HepG2 (cell line): Measurements from ENCODE around the gene ASXL1. TPM values are rescaled to one million over a fixed set of nuclear protein-coding genes. Genes with fewer than 3 reads are reported as not detected.
A peak's percentile ranks its signal among the peaks of the same experiment; 100 is the strongest.

Source experiments
- ARNT2 ChIP-seq: sonication (generic); formaldehyde crosslinking; IDR thresholded peaks from 2 replicates; pipeline ENCODE4 v1.8.0; 2022; ENCODE audit warnings: mild to moderate bottlenecking, low read depth, missing genetic modification reagents, moderate library complexity
- GATA4 ChIP-seq: sonication (generic); IDR thresholded peaks from 2 replicates; pipeline ENCODE4 v1.6.1; 2016; ENCODE audit warnings: antibody characterized with exemption, low read depth, borderline replicate concordance
- HIVEP1 ChIP-seq: sonication (generic); formaldehyde crosslinking; IDR thresholded peaks from 2 replicates; pipeline ENCODE4 v1.4.0; 2020; ENCODE audit warnings: mild to moderate bottlenecking, missing genetic modification reagents
- JUNB ChIP-seq: sonication (generic); formaldehyde crosslinking; IDR thresholded peaks from 2 replicates; pipeline ENCODE4 v1.8.0; 2022; ENCODE audit warnings: missing genetic modification reagents, mild to moderate bottlenecking, borderline replicate concordance
- KIAA2018 ChIP-seq: sonication (generic); formaldehyde crosslinking; IDR thresholded peaks from 2 replicates; pipeline ENCODE4 v1.5.0; 2020; ENCODE audit warnings: mild to moderate bottlenecking, missing genetic modification reagents, borderline replicate concordance
- MIER2 ChIP-seq: IDR thresholded peaks from 2 replicates; pipeline ENCODE4 v1.6.1; 2016; ENCODE audit warnings: missing biosample characterization, missing genetic modification reagents
- NFAT5 ChIP-seq: sonication (generic); formaldehyde crosslinking; IDR thresholded peaks from 2 replicates; pipeline ENCODE4 v1.4.0; 2020; ENCODE audit warnings: missing genetic modification reagents
- TCF7 ChIP-seq: sonication (generic); IDR thresholded peaks from 2 replicates; pipeline ENCODE4 v1.6.1; 2016; ENCODE audit warnings: antibody characterized with exemption, low read depth
- polyA plus RNA-seq, 8 experiments: library from polyadenylated mRNA; depleted of rRNA in 3 of 8; stranded (reverse) in 7 of 8; unstranded in 1 of 8; fragments of >200 nt; fragmentation: Illumina TruSeq in 4 of 8; extraction: Trizol in 4 of 8; gene quantifications; 2 replicates each; pipeline versions ENCODE4 v1.2.1 to v1.2.3, GENCODE V29; 2011 to 2016; ENCODE audit warnings: low read depth in 4 of 8, missing spikeins in 1 of 8, mixed read lengths in 1 of 8; ENCODE audit not compliant: insufficient read depth in 1 of 8
- total RNA-seq, 5 experiments: library from RNA; depleted of rRNA; stranded (reverse); fragments of >200 nt; fragmentation: Illumina TruSeq; extraction: Trizol; gene quantifications; 2 replicates each; pipeline ENCODE4 v1.2.3, GENCODE V29; 2016; ENCODE audit warnings: low read depth in 1 of 5
- TF ChIP-seq, protein P1 (sequence below): sonication (generic); formaldehyde crosslinking; IDR thresholded peaks from 2 replicates; pipeline ENCODE4 v1.4.0; 2020; ENCODE audit warnings: missing genetic modification reagents
- TF ChIP-seq, protein P2 (sequence below): sonication (generic); formaldehyde crosslinking; IDR thresholded peaks from 2 replicates; pipeline ENCODE4 v1.4.0; 2020; ENCODE audit warnings: missing genetic modification reagents

ASXL1 gene
- total and polyA plus RNA-seq, 2 of the 13 experiments (the other 11 are each of a cell fraction or from before 2014, with no cell fraction given): 62.1 to 74.8 TPM

- TF ChIP-seq, protein P1, sequence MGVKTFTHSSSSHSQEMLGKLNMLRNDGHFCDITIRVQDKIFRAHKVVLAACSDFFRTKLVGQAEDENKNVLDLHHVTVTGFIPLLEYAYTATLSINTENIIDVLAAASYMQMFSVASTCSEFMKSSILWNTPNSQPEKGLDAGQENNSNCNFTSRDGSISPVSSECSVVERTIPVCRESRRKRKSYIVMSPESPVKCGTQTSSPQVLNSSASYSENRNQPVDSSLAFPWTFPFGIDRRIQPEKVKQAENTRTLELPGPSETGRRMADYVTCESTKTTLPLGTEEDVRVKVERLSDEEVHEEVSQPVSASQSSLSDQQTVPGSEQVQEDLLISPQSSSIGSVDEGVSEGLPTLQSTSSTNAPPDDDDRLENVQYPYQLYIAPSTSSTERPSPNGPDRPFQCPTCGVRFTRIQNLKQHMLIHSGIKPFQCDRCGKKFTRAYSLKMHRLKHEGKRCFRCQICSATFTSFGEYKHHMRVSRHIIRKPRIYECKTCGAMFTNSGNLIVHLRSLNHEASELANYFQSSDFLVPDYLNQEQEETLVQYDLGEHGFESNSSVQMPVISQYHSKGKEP (CRISPR knock-in tag): peak; percentile 38; the same call in 1 of the 2 replicates
- TF ChIP-seq KIAA2018 (CRISPR knock-in tag): no peak
- 0 out of 2 replicates have a peak, but pooled peaks have one; percentile 15 for TF ChIP-seq MIER2 (CRISPR knock-in tag)
- peak; percentile 85 for TF ChIP-seq HIVEP1 (CRISPR knock-in tag)
- TF ChIP-seq JUNB (CRISPR knock-in tag): no peak
- no peak for TF ChIP-seq GATA4
- no peak for TF ChIP-seq TCF7
- TF ChIP-seq NFAT5 (CRISPR knock-in tag): peak; percentile 66
- no peak; the same call in 1 of the 2 replicates for TF ChIP-seq ARNT2
- TF ChIP-seq, protein P2, sequence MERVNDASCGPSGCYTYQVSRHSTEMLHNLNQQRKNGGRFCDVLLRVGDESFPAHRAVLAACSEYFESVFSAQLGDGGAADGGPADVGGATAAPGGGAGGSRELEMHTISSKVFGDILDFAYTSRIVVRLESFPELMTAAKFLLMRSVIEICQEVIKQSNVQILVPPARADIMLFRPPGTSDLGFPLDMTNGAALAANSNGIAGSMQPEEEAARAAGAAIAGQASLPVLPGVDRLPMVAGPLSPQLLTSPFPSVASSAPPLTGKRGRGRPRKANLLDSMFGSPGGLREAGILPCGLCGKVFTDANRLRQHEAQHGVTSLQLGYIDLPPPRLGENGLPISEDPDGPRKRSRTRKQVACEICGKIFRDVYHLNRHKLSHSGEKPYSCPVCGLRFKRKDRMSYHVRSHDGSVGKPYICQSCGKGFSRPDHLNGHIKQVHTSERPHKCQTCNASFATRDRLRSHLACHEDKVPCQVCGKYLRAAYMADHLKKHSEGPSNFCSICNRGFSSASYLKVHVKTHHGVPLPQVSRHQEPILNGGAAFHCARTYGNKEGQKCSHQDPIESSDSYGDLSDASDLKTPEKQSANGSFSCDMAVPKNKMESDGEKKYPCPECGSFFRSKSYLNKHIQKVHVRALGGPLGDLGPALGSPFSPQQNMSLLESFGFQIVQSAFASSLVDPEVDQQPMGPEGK (CRISPR knock-in tag): peak; percentile 99
These were observed 125.5 kb downstream of the ASXL1 start (continued) for GRCh38 chr20:32483351-32484224.
